HG03342 (cell line): ENCODE results near the gene MKRN3.

ENCODE experiments used
- ATAC-seq: cut with Tn5 transposase; IDR thresholded peaks from one replicate; pipeline ENCODE4 v1.9.1; 2021; ENCODE audit warnings: mild to moderate bottlenecking, moderate library complexity; ENCODE audit not compliant: unreplicated experiment

Gene MKRN3

GRCh38 chr15:23565395-23566070, at the start of gene MKRN3:
Gene MKRN3 (plus strand): TSS chr15:23565674. CDS start chr15:23565783, 109 bp downstream.
- ATAC-seq: peak; percentile 55

GRCh38 chr15:23516866-23517265, 48.6 kb upstream of the MKRN3 start:
- no peak for ATAC-seq

DNA sequence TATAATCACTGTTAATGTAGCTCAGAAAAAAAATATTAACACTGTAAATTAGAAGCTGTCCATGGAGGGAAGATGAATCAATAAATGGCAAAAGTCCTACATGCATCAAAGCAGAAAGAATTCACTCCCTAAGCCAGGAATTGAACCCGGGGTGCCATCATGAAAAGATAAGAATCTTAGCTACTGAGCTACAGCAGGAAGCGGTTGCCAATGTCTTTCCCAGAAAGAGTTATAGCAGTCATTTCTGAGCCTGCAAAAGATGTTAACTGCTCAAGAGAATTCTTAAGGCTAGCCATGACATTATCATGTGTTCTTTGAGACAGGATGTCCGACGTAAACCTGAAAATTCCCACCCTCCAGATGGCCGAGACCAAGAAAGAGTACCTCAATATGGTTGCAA, 47.4 kb upstream of the MKRN3 start:
- no peak for ATAC-seq

- no peak for ATAC-seq
Measured at GRCh38 chr15:23524816-23525215, 40.7 kb upstream of the MKRN3 start.

DNA sequence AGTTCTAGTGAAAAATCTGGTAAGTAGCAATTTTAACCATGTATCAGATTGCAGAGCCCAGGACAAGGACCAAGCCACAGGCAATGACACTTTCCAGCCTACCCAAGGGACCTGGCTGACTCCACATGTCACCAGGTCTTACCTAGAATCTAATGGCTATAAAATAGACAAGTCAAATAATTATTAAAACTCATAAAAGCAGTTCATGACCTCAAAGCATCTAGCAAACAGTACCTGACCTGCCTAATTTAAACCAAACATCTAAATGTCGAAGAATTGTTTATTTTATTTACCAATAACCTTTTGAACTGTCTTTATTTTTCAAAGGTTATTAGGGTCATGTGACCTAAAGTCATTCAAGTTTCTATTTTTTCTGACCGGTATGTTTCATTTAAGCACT, 35.6 kb upstream of the MKRN3 start:
- ATAC-seq: no peak

- no peak for ATAC-seq
Measured at GRCh38 chr15:23532024-23532423, 33.5 kb upstream of the MKRN3 start.

GRCh38 chr15:23536659-23537058, 28.8 kb upstream of the MKRN3 start:
- no peak for ATAC-seq

DNA sequence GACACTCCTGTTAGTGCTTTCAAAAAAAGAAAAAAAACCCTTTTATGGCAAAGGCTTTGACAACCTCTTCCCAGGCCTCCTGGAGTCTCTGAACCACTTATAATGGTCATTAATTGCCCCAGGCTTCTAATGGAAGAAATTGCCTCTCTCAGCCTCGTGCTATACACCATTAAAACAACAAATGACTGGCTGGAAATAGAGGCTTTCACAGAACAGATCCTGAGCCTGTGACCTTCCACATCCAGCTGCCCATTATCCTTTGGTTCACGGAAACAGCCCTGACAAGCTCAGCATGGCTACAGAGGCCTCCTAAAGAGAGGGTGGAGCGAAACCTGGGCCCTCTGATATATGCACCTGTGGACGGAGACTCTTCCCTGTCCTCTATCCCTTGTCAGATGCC, 26.8 kb upstream of the MKRN3 start:
- ATAC-seq: no peak

DNA sequence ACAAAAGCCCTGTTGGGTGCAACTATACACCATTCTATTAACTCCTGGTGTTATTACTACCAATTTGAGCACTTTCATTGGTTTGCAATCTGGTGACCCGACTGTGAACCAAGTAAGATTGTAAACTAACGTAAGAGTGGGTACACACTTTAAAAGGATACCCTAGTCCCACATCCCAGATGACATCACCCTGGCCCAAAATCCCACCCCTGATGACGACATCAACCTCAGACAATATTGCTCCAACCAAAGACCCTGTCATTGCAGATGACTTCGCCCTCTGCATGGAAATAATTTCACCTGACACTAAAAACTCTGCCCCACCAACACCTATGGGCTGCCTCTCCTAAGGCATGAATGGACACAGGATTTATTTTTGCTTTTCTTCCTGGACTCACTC, 25.6 kb upstream of the MKRN3 start:
- ATAC-seq: no peak

DNA sequence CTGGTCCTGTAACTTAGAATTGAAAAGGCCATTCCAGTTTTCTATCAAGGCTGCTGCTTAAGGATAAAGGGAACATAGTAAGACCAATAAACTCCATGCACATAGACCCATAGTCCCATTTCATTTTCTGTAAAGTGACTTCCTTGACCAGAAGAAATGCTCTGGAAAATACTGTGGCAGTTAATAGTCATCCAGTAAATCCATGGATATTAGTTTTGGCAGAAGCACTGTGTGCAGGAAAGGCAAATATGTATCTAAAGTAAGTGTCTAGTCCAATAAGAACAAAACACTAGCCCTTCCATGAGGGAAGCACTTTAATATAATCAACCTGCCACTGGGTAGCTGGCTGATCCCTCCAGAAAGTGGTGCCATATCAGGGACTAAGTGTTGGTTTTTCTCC, 19.3 kb upstream of the MKRN3 start:
- no peak for ATAC-seq

DNA sequence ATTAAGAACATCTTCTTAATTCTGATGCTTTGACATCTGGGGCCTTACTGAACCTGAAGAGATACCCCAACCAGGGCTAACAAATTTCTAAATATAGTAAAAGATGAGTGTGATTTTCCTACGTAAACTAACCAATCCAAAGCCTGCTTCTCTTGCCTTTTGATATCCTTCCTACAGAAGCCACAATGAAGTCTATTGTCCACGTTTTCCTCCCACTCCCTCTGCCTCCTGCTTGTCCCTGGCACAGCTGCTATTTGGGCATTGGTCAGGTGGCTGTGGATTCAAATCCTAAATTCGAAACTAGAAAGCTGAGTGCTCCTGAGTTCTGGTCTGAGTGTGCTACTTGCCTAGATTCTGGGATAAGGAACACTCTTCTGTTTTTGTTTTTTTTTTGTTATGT, 17.4 kb upstream of the MKRN3 start:
- ATAC-seq: no peak

GRCh38 chr15:23561914-23562313, 3.6 kb upstream of the MKRN3 start:
- ATAC-seq: no peak

DNA sequence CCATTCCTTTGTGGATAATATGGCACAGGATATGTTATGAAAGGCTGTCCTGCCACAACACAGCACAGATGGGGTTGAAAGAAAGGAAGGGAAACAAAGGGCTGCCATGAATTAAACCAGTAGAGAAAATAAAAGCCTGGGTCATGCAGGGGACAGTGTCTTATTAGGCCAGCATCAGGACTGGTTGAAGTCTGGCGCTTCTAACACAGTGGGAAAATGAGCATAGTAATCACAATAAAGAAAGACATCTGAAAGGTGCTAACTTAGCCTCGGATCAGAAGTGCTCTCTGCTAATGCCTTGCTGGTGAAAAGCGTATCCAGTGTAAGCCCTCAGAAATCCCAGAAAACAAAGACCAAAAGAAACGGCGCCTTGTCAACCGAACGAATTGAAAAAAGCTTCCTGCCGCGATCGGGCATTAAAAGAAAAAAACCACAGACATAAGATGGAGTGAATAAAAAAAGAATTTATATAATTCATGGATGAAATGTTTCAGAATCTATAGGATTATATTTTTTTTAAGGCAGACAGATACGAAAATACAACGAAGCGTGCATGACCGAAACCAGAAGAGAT, 566 bp upstream of the MKRN3 start:
- no peak for ATAC-seq

- peak; percentile 40 for ATAC-seq
Measured at GRCh38 chr15:23566071-23566554, 639 bp downstream of the MKRN3 start.

DNA sequence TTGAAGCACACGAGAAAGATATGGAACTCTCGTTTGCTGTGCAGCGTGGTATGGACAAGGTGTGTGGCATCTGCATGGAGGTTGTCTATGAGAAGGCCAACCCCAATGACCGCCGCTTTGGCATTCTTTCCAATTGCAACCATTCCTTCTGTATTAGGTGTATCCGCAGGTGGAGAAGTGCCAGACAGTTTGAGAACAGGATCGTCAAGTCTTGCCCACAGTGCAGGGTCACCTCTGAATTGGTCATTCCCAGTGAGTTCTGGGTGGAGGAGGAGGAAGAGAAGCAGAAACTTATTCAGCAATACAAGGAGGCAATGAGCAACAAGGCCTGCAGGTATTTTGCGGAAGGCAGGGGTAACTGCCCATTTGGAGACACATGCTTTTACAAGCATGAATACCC, 1.2 kb downstream of the MKRN3 start:
- no peak for ATAC-seq

GRCh38 chr15:23567921-23568320, 2.4 kb downstream of the MKRN3 start:
- no peak for ATAC-seq

DNA sequence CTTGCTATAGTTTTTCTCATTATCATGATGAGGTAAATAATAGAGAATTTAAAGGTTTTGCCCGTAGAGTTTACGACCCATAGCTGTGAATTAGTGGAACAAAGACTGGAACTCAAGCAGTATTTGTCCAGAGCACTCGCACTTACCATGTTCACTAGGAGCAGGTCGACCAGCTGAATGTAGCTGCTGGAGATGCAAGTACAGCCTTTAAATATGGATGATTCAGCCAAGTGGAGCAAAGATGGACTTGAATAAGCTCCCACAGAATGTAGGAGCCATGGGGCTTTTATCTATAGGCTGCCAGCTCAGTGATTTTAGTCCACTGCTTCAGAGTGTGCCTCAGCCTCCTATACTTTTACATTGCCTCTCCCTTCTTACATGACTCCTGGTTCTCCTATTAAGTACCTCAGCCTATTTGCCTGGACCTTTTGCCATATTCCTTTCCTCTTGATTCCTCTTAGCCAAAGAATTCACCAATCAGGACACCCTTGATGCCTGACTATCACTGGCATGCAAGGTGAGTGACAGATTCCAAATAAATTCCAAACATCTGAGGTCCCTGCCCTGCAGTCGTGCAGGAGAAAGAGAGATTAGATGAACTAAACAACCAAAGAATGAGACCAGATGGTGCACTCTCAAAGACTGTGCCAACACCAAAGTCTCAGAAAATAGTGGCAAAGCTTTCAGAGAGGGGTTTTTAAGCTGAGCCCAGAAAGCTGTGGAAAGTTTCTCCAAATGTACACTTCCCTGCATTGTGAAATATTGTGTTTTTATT, 3.9 kb downstream of the MKRN3 start:
- no peak for ATAC-seq

DNA sequence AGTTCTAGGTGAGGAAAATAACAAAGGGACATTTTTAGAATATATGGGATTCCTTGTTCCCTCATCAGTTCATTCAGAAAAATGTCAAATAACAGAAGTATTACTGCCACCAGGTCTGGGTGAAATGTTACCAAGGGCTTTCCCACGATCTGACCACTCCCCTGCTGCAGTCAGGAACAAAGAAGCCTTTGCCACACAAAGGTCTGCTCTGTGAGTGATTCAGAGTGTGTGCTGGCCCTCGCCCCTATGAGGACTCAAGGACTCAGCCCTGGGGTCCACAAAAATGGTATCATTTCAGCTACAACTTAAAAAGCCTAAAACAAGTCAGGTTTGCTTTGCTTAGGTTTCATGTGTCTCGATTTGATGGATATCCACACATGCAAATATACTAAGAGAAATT, 5.0 kb downstream of the MKRN3 start:
- ATAC-seq: no peak

DNA sequence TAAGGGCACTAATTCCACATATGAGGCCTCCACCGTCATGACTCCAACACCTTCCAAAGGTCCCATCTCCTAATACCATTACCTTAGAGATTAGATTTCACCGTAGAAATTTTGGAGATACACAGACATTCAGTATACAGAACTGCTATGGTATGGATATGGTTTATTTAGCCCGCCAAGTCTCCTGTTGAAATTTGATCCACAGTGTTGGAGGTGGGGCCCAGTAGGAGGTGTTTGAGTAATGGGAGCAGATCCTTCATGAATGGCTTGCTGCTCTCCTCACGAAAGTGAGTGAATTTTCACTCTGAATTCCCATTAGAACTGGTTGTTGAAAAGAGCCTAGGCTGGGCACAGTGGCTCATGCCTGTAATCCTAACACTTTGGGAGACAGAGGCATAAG, 7.4 kb downstream of the MKRN3 start:
- no peak for ATAC-seq

GRCh38 chr15:23574742-23575141, 9.3 kb downstream of the MKRN3 start:
- no peak for ATAC-seq

GRCh38 chr15:23576061-23576460, 10.6 kb downstream of the MKRN3 start:
- no peak for ATAC-seq

- no peak for ATAC-seq
Measured at GRCh38 chr15:23578521-23579150, 13.2 kb downstream of the MKRN3 start.
